ENCODE data around the gene JARID2.

Gene JARID2

GRCh38 chr6:15481390-15482291 is 235.8 kb downstream of the JARID2 start:
- DNase-seq (ENCODE audit: low read depth in 3 of 3, low spot score in 1 of 3), result no peak

GRCh38 chr6:15483060-15483459 is 237.2 kb downstream of the JARID2 start:
- DNase-seq (ENCODE audit: low read depth in 3 of 3, low spot score in 1 of 3), result no peak

- DNase-seq (ENCODE audit: low read depth in 3 of 3, low spot score in 1 of 3), result no peak
These were observed 238.3 kb downstream of the JARID2 start for GRCh38 chr6:15484140-15484539.

- no peak for DNase-seq (ENCODE audit: low read depth in 3 of 3, low spot score in 1 of 3)
These were observed 239.0 kb downstream of the JARID2 start for GRCh38 chr6:15484821-15485220.

GRCh38 chr6:15485936-15486335 is 240.1 kb downstream of the JARID2 start:
- DNase-seq (ENCODE audit: low read depth in 3 of 3, low spot score in 1 of 3), result no peak

- DNase-seq (ENCODE audit: low read depth in 3 of 3, low spot score in 1 of 3), result no peak
These were observed 241.4 kb downstream of the JARID2 start for GRCh38 chr6:15487262-15487661.

- DNase-seq (ENCODE audit: low read depth in 3 of 3, low spot score in 1 of 3), result no peak
These were observed 243.5 kb downstream of the JARID2 start for GRCh38 chr6:15489261-15489962.

GRCh38 chr6:15490242-15491100 is 244.6 kb downstream of the JARID2 start:
- no peak for DNase-seq (ENCODE audit: low read depth in 3 of 3, low spot score in 1 of 3)

- peak; percentile 8 to 55 (median 23) for DNase-seq (ENCODE audit: low read depth in 3 of 3, low spot score in 1 of 3)
These were observed 245.6 kb downstream of the JARID2 start for GRCh38 chr6:15491255-15491985.

- DNase-seq (ENCODE audit: low read depth in 3 of 3, low spot score in 1 of 3), result no peak
These were observed 246.1 kb downstream of the JARID2 start for GRCh38 chr6:15491986-15492269.

- no peak for DNase-seq (ENCODE audit: low read depth in 3 of 3, low spot score in 1 of 3)
These were observed 247.7 kb downstream of the JARID2 start for GRCh38 chr6:15493437-15494168.

- no peak for DNase-seq (ENCODE audit: low read depth in 3 of 3, low spot score in 1 of 3)
These were observed 249.6 kb downstream of the JARID2 start for GRCh38 chr6:15495375-15495901.

- no peak for DNase-seq (ENCODE audit: low read depth in 3 of 3, low spot score in 1 of 3)
These were observed 250.7 kb downstream of the JARID2 start for GRCh38 chr6:15496345-15497131.

GRCh38 chr6:15498640-15499039 is 252.8 kb downstream of the JARID2 start:
- no peak for DNase-seq (ENCODE audit: low read depth in 3 of 3, low spot score in 1 of 3)

- no peak for DNase-seq (ENCODE audit: low read depth in 3 of 3, low spot score in 1 of 3)
These were observed 253.3 kb downstream of the JARID2 start for GRCh38 chr6:15499125-15499524.

- no peak for DNase-seq (ENCODE audit: low read depth in 3 of 3, low spot score in 1 of 3)
These were observed 253.7 kb downstream of the JARID2 start for GRCh38 chr6:15499591-15499990.

GRCh38 chr6:15500078-15500740 is 254.3 kb downstream of the JARID2 start:
- no peak for DNase-seq (ENCODE audit: low read depth in 3 of 3, low spot score in 1 of 3)

GRCh38 chr6:15500901-15501825 is 255.3 kb downstream of the JARID2 start:
- DNase-seq (ENCODE audit: low read depth in 3 of 3, low spot score in 1 of 3), result no peak

All from stimulated activated CD4-positive, alpha-beta T cell treated with anti-CD3 and anti-CD28 coated beads, TNF-alpha, amount 100 ng/mL, for 1 hour (primary cell).